HUDEP-2 (cell line): ENCODE measurements around the gene OPRL1.

Experiments used
- DNase-seq, 76 experiments: peaks; one replicate each; lab custom pipeline; 2025; ENCODE audit not compliant: unreplicated experiment in 76 of 76; lab: John Stamatoyannopoulos, UW

The OPRL1 gene

GRCh38 chr20:64139199-64140060 is 59.5 kb downstream of the OPRL1 start:
- DNase-seq: no peak

DNA sequence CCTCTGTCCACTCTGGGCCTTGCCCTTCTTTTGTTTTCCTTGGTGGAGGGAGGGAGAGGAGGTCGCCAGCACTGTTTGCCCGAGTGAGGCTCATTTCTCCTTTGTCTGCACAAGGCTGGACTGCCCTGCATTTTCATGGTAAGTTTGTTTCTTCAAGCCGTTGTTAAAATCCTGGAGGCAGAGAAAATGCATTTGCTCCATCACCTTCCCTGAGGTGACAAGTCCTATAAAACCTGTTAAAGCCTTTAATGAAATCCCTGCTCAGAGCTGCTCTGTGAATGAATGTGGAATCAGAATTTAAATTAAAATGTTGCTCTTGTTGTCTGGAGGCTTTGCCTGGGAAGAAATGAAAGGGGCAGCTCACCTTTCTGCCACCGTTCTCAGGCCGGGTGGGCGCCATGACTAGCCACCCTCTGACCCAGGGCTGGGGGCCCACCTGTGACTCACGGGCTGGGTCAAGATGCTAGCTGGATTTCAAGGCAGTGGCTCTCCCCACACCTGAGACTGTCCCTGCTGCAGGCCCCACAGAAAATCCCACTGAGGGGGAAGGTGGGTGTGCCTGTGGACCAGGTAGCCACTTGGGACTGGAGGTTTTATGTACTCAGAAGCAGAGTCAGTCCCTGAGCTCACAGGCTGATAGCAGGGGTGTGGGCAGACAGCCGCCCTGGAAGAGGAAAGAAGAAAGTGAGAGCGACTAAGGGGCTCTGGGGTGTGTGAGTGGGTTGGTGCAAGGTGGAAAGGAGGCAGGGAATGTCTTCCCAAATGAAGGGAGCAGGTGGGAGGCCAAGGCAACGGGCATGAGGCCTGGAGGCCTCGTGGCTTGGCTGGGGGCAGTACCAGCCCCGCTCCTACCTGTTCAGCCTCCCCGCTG is 60.4 kb downstream of the OPRL1 start:
- no peak for DNase-seq

DNA sequence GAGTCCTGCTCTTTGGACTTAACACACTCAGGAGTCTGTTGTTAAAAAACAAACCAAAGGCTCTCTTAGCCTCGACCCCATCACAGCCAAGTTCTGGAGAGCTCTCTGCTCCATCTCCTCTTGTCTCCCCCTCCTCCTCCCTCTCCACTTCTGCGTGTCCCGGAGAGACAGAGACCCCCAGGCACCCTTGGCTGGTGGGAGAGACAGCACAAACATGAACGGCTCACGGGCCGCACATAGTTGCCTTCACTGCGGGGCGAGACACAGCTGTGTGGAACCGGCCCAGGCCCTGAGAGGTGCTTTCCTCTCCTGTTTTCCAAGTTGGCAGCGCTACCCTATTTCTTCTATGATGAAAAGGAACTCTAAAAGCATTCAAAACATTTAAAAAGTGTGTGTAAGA is 61.1 kb downstream of the OPRL1 start:
- no peak for DNase-seq

GRCh38 chr20:64142590-64142989 is 62.7 kb downstream of the OPRL1 start:
- DNase-seq: no peak

DNA sequence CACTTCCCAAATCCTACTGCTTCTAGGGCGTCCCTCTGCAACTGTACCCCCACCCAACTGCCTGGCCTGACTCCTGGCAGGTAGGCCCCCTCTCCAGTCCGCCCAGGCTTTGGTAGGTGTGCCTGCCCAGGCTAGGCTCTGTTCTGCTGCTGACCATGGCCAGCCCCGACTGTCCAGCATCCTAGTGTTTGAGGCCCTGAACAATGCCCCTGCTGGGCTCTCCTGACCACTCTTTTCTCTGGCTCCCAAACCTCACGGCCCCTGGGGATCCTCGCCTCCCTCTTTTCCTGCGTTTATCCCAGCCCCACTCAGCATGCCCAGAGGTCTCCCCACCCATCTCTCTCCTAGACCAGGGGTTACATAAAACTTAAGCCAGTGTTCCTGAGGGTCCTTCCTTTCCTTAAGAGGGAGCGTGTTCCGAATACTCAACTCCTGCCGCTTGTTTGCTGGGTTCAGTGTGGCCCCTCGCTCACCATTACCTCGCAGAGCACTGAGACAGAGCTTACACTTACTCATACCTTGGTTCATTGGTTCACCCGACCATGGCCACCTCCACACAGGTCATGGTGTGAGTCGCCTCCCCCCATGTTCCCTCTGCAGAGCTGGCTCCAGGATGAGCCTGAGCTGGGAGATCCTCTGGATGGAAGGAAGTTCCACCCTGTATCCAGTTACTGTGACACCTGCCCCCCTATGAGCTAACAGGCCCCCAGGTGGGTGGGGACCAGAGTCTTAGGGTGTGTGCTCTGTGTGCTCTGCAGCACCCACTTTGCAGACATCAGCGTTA is 63.3 kb downstream of the OPRL1 start:
- DNase-seq: no peak

GRCh38 chr20:64144144-64144912 is 64.4 kb downstream of the OPRL1 start:
- DNase-seq: no peak

- DNase-seq: peak in 3 of 76 experiments; percentile 2 to 5 (median 4)
Observed at GRCh38 chr20:64145458-64146300, 65.8 kb downstream of the OPRL1 start.

DNA sequence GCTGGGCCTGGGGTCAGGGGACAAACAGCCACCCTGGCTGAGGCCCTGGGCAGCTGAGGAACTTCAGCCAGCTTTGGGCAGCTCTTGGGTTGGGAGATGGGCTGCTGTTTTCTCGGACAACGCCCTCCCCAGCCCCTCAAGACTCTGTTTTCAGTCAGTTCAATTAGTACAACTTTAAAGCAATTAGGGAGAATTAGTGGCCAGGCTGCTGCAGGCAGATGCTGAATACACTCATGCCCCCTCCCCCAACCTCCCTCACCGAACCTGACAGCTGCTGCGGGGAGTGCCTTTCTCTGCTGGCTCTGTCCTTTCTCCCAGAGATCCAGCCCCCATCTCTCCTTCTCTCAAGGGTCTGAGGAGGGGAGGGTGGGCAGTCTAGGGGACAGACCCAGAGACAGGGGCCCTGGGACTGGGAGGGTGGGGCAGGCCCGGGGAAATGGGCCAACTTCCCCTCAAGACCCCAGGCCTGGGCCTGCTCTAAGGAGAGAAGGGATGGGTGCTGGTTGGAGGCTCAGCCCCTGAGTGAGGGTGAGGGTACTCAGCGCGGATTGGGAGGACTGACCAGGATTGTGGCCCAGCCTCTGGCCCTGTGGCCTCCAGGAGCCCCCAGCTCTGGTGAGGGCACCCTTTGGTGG is 66.5 kb downstream of the OPRL1 start:
- no peak for DNase-seq

DNA sequence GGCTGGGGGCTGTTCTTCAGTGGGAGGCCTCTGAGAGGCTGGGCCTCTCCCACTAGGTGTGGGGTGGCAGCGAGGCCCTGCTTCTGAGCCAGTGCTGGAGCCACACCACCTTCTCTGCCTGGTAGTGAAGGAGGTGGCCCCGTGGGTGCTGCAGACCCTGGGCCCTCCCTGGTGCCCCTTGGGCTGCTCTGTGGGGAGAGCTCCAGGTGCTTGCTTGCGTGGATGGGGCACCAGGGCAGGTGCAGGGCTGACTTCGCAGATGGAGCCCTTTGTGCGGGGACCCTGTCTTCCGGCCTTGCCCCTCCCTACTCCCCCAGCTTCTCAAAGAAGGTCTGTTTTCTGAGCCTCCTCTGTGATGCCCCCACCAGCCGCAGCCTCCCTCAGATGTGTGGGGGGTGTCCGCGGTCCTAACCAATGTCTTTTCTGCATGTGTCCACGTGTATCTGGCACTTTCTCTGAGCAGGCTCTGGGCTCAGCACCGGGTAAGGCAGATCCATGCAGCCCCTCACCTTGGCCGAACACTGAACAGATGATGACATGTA is 67.1 kb downstream of the OPRL1 start:
- no peak for DNase-seq

- DNase-seq: no peak
Observed at GRCh38 chr20:64148581-64148980, 68.7 kb downstream of the OPRL1 start.

GRCh38 chr20:64149141-64149540 is 69.3 kb downstream of the OPRL1 start:
- no peak for DNase-seq

- no peak for DNase-seq
Observed at GRCh38 chr20:64149809-64150560, 70.1 kb downstream of the OPRL1 start.
